Activated T-helper 1 cell treated with anti-CD3 and anti-CD28 coated beads, Interleukin-2, amount 50 U/mL, for 16 hours (primary cell): ENCODE data around the gene MKI67.
"Not testable (repeated sequence)": the region's sequence is repeated elsewhere in the genome, so short reads cannot be mapped to it uniquely, and the experiment has no call there.

ENCODE experiments used
- DNase-seq, 2 donors: peaks; one replicate each; pipeline ENCODE4 v3.0.0-alpha.2; 2020; ENCODE audit warnings: low read depth in 1 of 2, low spot score in 1 of 2

The MKI67 gene, protein sequence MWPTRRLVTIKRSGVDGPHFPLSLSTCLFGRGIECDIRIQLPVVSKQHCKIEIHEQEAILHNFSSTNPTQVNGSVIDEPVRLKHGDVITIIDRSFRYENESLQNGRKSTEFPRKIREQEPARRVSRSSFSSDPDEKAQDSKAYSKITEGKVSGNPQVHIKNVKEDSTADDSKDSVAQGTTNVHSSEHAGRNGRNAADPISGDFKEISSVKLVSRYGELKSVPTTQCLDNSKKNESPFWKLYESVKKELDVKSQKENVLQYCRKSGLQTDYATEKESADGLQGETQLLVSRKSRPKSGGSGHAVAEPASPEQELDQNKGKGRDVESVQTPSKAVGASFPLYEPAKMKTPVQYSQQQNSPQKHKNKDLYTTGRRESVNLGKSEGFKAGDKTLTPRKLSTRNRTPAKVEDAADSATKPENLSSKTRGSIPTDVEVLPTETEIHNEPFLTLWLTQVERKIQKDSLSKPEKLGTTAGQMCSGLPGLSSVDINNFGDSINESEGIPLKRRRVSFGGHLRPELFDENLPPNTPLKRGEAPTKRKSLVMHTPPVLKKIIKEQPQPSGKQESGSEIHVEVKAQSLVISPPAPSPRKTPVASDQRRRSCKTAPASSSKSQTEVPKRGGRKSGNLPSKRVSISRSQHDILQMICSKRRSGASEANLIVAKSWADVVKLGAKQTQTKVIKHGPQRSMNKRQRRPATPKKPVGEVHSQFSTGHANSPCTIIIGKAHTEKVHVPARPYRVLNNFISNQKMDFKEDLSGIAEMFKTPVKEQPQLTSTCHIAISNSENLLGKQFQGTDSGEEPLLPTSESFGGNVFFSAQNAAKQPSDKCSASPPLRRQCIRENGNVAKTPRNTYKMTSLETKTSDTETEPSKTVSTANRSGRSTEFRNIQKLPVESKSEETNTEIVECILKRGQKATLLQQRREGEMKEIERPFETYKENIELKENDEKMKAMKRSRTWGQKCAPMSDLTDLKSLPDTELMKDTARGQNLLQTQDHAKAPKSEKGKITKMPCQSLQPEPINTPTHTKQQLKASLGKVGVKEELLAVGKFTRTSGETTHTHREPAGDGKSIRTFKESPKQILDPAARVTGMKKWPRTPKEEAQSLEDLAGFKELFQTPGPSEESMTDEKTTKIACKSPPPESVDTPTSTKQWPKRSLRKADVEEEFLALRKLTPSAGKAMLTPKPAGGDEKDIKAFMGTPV (N-terminal part only)

DNA sequence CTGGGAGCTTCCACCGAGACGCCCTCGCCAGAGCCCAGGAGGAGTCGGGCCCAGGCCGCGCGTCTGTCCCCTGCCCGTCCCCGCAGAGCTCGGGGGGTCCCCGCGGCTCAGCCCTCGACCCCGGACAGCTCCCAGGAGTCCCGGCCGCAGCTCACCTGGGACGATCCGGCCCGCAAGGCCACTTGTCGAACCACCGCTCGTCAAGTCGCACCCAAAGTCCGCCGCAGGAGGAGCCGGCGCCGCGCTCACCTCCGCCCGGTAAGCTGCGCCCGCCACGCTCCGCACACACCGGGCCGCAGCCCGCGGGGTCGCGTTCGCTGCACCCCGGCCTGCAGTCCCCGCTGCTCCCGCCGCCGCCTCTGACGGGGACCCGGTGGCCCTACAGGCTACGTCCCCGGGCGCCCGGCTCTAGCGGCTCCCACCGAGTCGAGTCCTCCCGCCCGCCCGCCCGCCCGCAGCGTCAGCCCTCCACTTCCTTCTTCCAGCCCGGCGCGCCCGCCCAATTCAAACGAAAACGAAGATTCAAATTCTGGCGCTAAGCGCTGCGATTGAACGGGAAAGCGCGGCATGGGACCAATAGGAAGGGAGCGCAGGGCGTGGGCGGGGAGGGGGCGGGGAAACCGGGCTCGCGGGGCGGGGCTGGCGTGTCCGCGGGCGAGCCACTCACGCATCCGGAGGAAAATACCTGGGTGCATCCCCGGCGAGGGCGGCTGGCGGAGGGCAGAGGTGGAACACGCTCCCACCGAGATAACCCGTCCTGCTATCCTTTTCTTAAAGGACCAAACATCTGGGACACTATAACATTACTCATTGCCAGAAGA is at the start of gene MKI67:
TSS of gene MKI67 (minus strand) at position 480 of the 821 bp plus-strand sequence. CDS start 756 bp downstream, outside the sequence.
- DNase-seq: peak; percentile 71 to 84

DNA sequence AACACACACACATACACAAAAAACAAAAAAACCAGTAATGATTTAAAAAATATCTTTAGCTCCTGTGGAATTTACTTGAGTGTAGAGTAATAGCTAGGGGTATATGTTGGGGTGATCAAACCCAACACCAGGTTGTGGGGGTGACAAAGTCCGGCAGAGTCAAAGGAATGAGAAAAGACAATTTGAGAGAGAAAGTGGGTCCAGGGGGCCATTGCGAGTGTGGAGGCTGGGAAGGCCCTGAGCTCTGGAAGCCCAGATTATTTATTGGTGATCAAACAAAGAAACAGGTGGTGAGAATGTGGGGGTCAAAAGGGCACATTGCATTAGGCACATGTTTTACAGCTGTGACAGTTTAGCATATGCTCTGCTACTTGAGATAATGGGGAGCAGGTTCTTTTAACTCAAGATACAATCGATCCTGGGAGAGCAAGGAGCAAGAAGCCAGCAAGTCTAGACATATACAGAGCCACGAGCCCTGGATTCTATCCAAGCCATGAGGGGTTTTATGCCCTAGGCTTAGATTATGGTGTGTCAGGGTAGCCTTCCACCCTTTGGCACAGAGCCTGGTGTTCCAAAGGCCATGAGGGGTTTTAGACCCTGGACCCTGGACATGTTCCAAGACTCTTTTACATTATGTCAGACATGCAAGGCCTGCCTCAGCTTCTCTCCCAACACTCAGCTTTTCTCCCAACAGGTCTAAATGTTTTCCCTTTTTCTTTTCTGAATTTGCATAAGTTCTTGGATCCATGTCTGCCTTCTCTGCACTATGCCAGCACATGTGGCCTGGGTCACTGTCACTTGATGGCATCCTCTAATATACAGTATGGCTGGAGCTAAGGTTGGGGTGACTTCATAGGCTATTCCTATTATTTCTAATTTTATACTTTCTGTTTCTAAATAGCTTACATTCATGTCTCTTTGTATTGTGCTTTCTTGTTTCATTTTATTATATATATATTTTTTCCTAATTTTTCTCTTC is 48.6 kb upstream of the MKI67 start:
- no peak for DNase-seq

- no peak for DNase-seq
These were observed 47.2 kb upstream of the MKI67 start for GRCh38 chr10:128173386-128173785.

- no peak for DNase-seq
These were observed 46.5 kb upstream of the MKI67 start for GRCh38 chr10:128172756-128173155.

- DNase-seq: no peak
These were observed 43.7 kb upstream of the MKI67 start for GRCh38 chr10:128169811-128170379.

- DNase-seq: no peak
These were observed 41.8 kb upstream of the MKI67 start for GRCh38 chr10:128167926-128168520.

- not testable (repeated sequence) for DNase-seq
These were observed 40.9 kb upstream of the MKI67 start for GRCh38 chr10:128167123-128167522.

DNA sequence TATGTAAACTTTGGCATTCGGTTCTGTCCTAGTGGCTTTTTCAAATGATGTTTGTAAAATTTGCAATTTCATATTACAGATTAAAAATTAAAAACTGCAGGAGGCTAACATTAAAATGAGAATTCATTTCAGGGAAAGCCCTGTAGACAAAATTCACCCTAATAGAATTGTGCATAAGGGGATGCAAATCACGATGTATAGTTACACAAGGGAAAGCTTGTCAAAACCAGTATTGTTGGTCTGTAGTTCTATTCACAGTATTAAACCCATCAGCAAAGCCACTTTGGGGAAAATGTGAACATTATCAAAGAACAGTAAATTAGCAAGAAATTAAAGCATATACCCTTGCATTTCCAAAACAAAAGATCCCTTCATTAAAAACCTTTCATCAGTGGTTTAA is 39.9 kb upstream of the MKI67 start:
- DNase-seq: no peak

GRCh38 chr10:128165536-128165935 is 39.3 kb upstream of the MKI67 start:
- no peak for DNase-seq

DNA sequence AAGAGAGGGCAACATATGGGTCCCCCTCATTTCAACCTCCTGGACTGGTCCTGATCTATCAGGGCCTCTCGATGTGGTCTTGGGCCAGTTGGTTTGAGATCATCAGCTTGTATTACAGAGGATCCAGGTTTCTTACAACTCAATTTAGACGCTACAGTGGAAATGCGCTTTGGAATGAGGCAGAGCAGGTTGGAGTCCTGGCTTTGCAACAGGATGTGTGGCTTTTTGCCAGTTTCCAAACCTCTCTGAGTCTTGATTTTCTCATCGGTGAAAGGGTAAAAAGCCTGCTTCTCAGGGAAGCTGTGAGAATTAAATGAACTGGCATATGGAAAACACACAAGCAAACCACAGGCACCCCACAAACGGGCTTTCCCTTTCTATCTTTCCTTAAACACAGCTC is 37.5 kb upstream of the MKI67 start:
- no peak for DNase-seq

DNA sequence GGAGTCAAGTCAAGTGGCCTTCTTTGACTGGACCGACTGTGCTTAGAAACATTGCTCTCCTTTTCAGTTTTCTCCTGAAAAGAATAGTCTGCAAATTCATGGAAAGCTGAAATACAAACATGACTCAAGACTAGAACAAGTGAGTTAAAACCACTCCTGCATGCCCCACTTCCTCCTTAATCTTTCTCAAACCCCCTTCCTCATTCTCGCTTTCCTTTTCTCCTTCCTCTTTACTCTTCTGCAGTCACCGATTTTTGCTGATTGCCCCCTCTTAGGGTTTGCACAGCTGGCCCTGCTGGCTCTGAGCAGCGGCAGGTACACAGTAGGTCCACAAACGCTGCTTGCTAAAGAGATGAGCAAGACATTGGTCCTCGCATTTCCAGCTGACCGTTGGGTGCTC is 34.8 kb upstream of the MKI67 start:
- DNase-seq: no peak

DNA sequence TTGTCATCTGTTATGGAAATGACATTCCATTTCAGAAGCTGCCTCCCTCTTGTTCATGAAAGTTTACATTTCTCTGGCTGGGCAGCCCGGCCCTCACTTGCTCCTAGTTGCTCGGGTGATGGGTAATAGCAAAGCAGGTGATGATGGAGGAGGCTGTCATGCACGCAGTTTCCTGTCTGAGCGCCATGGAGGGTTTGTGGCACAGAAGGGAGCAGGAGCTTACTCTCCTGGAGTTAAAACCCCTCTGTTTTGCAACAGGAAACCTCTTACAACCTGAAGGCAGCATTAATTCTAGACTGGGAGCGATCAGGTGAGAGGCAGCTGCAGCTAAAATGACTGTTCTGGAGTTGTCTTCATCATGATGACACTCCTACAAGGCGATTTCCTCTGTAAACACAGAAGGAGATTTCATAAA is 34.1 kb upstream of the MKI67 start:
- no peak for DNase-seq

- DNase-seq: no peak
These were observed 32.0 kb upstream of the MKI67 start for GRCh38 chr10:128158021-128158795.

- no peak for DNase-seq
These were observed 31.0 kb upstream of the MKI67 start for GRCh38 chr10:128156999-128157755.

DNA sequence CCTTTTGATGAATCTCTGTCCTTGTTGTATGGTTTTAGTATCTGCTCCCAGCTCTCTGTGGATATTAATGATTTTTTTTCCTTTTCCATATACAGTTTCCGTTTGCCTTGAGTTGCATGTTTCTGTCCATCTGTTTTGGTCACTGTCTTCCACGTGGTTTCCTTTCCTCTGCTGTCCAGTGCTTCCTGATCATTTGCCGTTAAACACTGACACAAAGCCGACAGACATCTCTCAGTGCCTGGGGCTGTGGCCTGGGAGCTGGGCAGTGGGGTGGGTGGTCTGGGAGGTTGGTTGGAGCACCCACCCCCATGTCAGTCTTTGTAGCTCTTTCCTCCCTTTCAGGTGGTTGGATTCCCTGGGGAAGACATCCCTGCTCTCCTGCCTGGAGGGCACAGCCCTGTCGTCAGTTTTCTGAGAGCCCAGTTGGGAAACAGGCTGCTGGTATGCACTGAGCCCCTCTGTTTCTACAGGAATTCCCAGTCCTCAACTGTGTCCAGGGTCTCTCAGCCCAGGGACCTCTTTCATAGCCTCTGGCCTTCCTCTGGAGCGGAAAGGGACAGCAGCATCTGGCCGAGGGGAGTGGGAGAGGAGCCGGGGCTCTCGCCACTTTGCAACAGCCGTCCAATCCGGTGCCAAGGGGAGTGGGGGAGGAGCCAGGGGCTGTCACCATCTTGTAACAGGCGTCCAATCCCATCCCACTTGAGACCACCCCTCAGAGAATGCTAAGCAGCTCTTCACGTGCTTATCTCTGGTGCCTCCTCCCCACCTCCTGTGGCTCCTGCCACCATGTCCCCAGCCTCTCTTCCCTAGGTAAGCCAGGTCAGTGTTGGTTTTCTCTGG is 26.7 kb upstream of the MKI67 start:
- DNase-seq: no peak

DNA sequence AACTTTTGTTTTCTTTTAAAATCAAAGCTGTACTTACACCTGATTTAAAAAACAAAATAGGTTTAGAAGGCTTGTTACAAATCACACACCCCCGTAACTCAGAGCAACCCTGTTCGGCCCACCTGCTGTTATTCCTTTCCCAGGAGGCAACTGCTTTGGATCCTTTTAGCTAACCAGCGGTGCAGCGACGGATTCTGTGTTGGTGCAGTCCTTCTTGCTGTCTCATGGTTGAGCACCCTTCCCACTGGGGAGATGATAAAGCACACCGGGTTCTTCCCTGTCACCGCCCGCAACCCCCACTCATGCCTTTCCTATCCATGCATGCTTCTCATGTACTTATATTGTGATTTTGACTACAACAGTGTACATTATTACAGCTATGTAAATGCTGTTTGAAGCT is 24.8 kb upstream of the MKI67 start:
- no peak for DNase-seq
